Brain pericyte (primary cell): ENCODE results near the gene CCNI2.

Source experiments
- DNase-seq: peaks from one replicate; pipeline ENCODE4 v3.0.0-alpha.2; 2012; ENCODE audit warnings: low read depth, low spot score

The CCNI2 gene

GRCh38 chr5:132749506-132749905 lies 2.3 kb downstream of the CCNI2 start:
- DNase-seq = no peak

GRCh38 chr5:132750471-132751230 lies 3.4 kb downstream of the CCNI2 start:
- DNase-seq = no peak

GRCh38 chr5:132751444-132751843 lies 4.2 kb downstream of the CCNI2 start:
- peak; percentile 30 for DNase-seq

- DNase-seq = no peak
These were observed 4.8 kb downstream of the CCNI2 start for GRCh38 chr5:132751971-132752580.

GRCh38 chr5:132752581-132753125 lies 5.4 kb downstream of the CCNI2 start:
- DNase-seq = no peak

- no peak for DNase-seq
These were observed 6.1 kb downstream of the CCNI2 start for GRCh38 chr5:132753135-132753987.

GRCh38 chr5:132754111-132754510 lies 6.9 kb downstream of the CCNI2 start:
- DNase-seq = no peak

- DNase-seq = no peak
These were observed 7.7 kb downstream of the CCNI2 start for GRCh38 chr5:132754947-132755346.

- no peak for DNase-seq
These were observed 9.3 kb downstream of the CCNI2 start for GRCh38 chr5:132756542-132756941.

- DNase-seq = no peak
These were observed 11.2 kb downstream of the CCNI2 start for GRCh38 chr5:132758451-132758850.

GRCh38 chr5:132759114-132760048 lies 12.2 kb downstream of the CCNI2 start:
- DNase-seq = no peak

GRCh38 chr5:132760049-132760420 lies 12.8 kb downstream of the CCNI2 start:
- no peak for DNase-seq

- no peak for DNase-seq
These were observed 13.5 kb downstream of the CCNI2 start for GRCh38 chr5:132760601-132761317.

GRCh38 chr5:132761321-132762240 lies 14.4 kb downstream of the CCNI2 start:
- no peak for DNase-seq

- DNase-seq = no peak
These were observed 15.2 kb downstream of the CCNI2 start for GRCh38 chr5:132762246-132763000.

- no peak for DNase-seq
These were observed 16.2 kb downstream of the CCNI2 start for GRCh38 chr5:132763181-132764036.

- DNase-seq = no peak
These were observed 16.8 kb downstream of the CCNI2 start for GRCh38 chr5:132764051-132764450.
